G401 (cell line): ENCODE measurements around the gene RHBDD1. TPM values are rescaled to one million over a fixed set of nuclear protein-coding genes. Genes with fewer than 3 reads are reported as not detected.
"Not testable (repeated sequence)": the region's sequence is repeated elsewhere in the genome, so short reads cannot be mapped to it uniquely, and the experiment has no call there.

Experiments
- DNase-seq: peaks from one replicate; pipeline ENCODE4 v3.0.0-alpha.2; 2015; ENCODE audit warnings: low spot score
- in situ Hi-C: cut with HindIII; loops from 2 replicates; pipeline ENCODE4 v1.10.0; 2016; ENCODE audit warnings: low sequenced_read_pairs, mixed read lengths
- total RNA-seq: library from RNA; depleted of rRNA; stranded (reverse); fragments of >200 nt; shearing (Covaris generic); gene quantifications from 2 replicates; pipeline ENCODE4 v1.2.3, GENCODE V29; 2014

RHBDD1 gene
- total RNA-seq, 1 experiment from 2014 or later, result 4.0 TPM

DNA sequence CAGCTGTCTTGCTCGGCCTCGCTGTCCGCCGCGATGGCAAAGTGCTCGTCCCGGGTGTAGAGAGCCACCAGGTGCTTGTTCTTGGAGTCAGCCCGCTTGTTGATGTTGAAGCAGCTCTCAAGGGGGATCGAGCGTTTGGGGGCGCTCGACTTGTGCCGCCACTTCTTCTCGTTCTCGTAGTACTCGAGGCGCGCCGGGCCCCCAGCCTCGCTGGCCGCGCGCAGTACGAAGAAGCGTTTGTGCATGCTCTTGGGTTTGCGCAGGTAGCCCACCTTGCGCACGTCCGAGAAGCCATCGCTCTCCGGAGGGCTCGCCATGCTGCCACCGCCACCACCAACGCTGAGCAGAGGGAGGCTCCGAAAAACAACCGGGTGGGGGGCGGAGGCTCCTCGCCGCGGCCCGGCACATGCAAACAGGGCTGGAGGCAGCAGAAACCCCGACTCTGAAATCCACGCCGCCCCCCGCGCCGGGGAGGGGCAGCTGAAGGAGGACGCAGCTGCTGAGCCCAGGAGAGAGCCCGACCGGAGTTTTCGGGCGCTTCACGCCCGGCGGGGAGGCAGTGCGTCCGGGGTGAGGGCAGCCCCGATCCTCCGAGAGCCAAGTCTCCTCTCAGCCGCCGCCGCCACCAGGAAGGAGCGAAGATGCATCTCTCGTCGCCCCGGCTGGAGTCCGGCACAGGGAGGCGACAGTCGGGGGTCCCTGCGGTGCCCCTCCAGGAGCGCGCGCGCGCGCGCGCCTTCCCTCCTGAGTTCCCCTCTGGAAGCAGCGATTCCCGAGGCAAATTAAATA, 37.2 kb upstream of the RHBDD1 start:
- in situ Hi-C loops, result loop anchor here (25.0 kb wide), 1 partner anchor 311 kb away; no protein-coding TSS in a partner anchor
- DNase-seq, result peak; percentile 80

DNA sequence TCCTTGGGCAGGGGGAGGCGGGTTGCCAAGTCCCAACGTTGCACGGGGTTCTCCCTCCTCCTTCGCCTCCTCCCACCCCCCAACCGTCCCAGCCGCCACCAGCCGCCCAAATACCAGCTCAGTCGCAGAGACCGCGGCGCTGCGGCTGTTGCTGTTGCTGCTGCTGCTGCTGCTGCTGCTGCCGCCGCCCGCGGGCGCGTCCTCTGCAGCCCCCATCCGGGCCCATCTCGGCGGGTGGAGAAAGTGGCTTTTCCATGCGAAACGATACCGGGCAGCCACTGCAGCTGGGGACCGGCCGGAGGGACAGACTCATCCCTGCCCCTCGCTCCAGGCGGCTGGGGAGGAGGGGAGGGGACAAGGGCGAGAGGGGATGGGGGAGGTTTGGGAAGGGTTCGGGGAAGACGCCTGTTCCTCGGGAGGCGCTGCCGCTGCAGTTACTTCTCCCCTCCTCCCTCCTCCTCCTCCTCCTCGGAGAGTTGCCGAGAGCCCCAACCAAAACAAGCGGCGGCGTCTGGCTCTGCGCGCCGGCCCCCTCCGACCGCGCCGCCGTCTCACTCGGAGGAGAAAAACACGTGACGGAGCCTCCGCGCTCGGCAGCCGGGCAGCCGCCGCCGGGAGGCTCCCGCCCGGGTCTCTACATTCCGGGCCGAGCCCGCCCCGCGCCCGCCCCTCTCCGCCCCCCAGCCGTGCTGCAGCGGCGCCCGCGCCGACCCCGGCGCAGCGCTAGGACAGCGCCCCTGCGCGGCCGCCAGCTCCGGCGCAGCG, 36.5 kb upstream of the RHBDD1 start, which contains the start of gene IRS1:
TSS of gene IRS1 (minus strand) at position 610 of the 765 bp plus-strand sequence. CDS start 1,082 bp downstream, outside the sequence.
- in situ Hi-C loops, result loop anchor here (25.0 kb wide), 1 partner anchor 312 kb away; no protein-coding TSS in a partner anchor
- peak; percentile 74 for DNase-seq

DNA sequence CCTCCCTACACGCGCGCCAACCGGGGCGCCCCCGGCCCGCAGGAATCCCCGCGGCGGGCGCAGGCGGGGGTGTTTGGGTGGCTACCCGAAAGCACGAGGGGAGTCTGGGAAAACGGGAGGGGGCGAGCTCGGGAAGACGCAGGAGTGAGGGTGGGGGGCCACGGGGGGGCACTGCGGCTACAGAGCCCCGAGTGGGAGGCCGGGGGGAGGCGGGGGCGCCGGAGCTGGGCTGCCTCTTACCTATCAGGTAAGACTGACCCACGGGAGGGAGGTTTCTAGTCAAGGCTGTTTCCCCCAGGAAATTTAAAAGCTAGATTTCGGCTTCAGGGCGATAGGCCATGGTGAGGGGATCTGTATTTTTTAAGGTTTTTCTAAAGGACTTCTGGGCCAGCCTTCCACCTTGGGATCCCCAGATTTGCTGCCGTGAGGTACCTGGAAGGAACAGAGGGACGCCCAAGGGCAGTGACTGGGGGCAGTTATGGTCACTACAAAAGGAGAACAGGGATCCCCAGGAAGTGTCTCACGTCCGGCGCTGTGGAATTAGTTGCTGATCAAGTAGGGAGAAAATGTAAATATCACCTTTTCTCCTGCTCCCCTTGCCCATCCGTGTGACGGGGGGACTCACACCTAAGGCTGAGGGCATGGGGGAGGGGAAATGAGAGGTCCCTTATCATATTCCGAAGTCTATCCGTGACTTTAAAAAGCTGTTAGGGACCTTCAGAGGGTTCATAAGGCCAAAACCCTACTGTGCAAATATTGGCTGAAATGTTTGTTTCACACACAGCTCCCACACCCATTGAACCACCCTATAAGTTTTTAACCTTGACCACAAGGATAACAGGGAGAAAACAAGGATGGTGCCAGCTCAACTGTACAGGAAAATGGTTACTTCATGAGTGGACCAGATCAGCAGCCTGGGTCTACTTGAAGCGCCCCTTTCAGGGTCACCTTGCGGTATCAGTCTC, 35.6 kb upstream of the RHBDD1 start:
- peak; percentile 54 for DNase-seq
- in situ Hi-C loops, result loop anchor here (25.0 kb wide), 1 partner anchor 313 kb away; no protein-coding TSS in a partner anchor

DNA sequence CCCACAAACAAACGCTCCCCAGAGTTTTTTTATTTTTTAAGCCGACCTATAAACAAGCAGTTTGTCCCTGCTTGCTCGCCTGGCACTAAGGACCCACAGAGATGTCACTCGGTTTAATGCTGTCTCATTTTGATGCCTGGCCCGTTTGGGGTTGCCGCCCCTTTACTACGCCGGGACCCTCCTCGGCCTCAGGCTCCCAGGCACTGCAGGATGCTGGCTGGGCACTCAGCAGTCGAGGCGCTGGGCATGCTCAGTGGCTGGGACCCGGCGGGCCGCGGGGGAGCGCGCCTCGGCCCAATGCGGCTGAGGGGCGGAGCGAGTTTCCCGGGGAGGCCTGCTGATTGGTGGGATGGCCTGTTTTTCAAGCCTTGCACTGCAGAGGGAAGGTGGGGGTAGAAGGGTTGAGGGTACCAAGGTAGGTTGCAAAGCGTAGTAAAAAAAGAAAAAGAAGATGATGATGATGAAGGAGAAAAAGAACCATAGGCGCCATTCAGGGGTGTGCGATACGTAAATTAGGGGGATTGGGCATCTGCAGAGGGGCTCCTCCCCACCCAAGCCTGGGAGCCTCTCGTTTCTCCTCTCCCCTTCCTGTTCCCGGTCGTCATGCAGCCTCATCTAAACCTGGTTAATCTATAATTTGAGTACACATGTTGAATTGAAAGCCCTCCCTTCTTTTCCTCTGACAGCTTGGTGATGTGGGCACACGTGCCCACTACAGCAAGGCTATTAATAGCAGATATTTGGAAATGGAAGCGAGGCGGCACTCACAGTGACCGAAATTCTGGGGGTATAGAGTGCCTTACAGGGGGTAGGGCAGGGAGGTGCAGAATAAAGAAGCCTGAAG, 34.7 kb upstream of the RHBDD1 start:
- peak; percentile 96 for DNase-seq
- in situ Hi-C loops, result no loop called here

DNA sequence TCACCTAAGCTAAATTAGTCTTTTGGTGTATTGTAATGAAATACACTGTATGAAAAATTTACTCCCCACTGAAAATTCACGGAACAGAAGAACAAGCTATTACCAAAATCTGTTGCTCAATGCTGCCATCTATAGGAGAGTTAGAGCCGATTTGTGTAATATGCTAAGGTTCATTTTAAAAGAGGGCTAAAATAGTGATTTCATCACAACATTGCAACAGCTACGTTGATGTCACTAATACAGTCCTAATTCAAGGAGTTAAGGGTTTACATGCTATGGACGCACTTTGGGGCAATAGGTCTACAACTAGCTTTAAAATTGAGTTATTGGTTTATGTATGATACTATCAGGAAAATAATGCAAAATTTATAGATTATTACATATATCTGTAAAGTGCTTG, 33.3 kb upstream of the RHBDD1 start:
- DNase-seq, result peak; percentile 90
- in situ Hi-C loops, result no loop called here

DNA sequence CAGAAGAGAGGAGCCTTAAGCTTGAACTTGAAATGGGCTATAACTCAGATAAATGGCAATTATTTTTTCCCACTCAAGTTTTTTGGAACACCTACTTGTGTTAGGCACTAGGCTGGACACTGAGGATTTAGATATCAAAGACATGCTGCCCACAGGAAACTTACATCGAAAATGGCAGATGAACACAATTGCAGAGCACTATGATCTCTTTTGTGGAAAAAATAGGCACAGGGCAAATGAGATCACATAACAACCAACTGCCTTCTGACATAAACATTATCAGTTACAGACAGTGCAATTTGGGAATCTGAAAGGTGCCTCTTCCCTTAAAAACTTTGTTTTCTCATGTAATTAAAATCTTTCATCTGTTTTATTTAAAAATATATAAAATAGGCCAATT, 32.4 kb upstream of the RHBDD1 start:
- DNase-seq, result no peak
- in situ Hi-C loops, result no loop called here

DNA sequence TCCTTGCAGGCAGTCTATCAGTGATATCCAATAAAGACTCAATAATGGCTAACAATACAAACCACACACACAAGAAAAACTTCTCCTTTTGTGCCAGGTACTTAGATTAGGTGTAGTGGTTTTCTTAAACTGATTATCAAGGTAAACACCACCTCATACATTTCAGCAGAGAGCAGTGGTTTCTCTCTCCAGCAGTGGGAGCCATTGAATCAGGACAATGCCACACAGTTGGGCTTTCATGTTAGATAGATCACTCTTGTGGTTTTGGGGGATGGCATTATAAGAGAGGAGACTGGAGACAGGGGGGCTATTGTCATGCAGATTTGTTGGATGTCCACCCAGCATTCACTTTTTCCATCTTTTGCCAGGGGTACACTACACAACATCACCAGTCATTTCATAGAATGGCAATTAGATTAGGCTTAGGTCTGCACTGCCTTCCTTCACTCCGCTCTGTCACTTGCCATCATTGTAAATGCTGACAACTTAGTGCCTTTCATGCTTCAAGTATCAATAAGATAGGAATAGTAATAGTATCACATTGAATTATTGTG, 22.6 kb upstream of the RHBDD1 start:
- DNase-seq, result no peak
- in situ Hi-C loops, result no loop called here

DNA sequence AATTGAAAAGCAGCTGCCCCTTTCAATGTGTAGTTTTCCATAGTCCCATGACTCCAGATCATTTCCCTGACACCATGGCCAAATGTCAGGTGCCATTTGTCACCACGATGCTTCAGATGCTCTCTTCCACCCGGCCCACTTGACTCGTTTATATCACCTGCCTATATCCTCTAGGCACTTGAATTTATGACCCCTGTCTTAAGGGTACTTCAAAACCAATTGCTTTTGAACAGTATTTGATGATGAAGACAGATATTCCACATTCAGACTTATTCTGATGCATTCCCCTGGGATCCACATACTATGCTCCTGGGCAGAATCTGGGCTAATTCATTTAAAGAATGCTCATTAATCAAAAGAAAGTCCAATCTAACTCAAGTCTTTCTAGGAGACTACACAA, 16.9 kb upstream of the RHBDD1 start:
- in situ Hi-C loops, result no loop called here
- no peak for DNase-seq

DNA sequence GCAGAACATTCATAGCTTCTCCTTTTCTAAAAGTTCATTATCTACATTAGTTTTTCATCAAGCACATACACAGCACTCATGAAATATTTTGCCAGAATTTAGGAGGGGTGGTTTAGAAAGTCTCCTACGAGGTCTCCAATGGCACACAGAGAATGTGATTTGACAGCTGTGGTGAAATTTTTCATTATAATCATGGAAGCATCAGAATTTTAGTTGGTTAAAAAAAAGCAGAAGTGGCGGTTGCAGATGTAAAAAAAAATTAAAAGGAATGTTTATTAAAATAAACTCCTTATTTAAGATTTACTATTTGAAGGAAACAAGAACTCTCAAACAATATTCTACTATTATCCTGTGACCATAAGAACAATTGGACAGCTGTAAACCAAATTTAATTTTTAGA, 10.8 kb upstream of the RHBDD1 start:
- in situ Hi-C loops, result no loop called here

DNA sequence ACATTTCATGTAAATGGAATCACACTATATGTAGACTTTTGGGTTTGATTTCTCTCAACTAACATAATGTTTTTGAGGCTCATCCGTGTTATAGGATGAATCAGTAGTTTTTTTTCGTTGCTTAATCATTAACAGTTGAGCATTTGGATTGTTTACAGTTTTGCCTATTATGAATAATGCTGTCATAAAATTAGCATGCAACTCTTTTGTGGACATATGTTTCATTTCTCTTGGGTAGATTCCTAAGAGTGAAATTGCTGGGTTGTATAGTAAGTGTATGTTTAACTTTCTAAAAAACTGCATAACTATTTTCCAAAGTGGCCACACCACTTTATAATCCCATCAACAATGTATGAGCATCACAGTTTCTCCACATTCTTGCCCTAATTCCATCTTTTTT, 7.7 kb upstream of the RHBDD1 start:
- in situ Hi-C loops, result no loop called here
- DNase-seq, result no peak

More for the DNA sequence above, 10.8 kb upstream of the RHBDD1 start:
- DNase-seq, result no peak

DNA sequence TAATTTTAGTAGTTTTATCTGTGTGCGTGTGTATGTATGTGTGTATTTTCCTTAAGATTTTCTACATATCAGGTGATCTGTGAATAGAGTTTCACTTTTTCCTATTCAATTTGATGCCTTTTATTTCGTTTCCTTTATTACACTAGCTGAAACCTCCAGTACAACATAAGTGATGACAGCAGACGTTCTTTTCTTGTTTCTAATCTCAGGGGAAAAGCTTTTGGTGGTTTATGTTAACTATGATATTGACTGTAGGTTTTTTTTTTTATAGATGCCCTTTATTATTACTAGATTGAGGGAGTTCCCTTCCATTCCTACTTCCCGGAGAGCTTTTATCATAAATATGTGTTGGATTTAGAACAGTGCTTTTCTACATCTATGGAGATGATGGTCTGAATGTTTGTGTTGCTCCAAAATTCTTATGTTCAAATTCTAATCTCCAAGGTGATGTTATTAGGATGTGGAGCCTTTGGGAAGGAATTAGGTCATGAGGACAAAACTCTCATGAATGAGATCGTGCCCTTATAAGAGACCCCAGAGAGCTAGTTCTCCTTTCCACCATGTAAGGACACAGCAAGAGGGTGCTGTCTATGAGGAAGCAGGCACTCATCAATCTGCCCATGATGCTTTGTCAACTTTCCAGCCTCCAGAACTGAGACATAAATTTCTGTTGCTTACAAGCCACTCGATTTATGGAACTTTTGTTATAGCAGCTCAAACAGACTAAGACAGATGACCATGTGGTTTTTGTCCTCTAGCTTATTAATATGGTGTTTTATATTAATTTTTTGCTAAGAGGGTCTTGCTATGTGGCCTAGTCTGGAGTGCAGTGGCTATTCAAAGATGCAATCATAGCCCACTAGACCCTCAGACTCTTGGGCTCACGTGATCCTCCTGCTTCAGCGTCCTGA, 5.9 kb upstream of the RHBDD1 start:
- DNase-seq, result no peak
- in situ Hi-C loops, result no loop called here

DNA sequence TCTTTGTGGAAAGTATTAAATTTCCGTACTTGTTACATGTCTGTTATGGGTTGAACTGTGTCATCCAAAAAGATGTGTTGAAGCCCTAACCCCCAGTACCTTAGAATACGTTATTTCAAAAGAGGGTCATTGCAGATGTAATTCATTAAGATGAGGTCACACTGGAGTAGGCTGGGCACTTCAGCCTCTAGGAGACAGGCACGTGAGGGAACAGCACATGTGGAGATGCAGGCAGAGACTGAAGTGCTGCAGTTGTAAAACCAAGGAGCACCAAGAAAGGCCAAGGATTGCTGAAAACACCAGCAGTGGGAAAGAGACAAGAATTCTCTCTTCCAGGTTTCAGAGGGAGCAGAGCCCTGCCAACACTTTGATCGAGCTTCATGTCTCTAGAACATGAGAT, 4.6 kb upstream of the RHBDD1 start:
- in situ Hi-C loops, result no loop called here
- no peak for DNase-seq

DNA sequence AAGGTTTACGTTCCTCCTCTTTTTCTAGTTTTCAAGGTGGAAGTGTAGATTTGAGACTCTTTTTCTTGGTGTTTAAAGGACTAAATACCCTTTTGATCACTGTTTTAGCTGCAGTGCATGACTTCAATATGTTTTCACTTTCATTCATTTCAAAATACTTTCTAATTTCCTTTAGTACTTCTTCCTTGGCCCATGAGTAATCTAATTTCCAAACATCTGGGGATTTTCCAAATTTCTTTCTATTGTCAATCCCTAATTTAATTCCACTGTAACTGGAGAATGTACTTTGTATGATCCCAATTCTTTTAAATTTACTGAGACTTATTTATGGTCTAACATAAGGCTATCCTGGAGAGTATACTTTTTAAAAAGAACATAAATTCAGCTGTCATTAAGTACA, 3.8 kb upstream of the RHBDD1 start:
- DNase-seq, result no peak
- in situ Hi-C loops, result no loop called here

DNA sequence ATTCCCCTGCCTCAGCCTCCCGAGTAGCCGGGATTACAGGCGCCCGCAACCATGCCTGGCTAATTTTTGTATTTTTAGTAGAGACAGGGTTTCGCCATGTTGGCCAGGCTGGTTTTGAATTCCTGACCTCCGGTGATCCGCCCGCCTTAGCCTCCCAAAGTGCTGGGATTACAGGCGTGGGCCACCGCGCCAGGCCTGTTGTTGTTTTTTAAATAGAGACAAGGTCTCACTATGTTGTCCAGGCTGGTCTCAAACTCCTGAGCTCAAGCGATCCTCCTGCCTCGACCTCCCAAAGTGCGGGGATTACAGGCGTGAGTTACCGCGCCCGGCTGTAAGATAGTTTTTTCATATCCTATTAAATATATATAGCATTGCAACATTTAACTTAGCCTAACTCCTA, 974 bp upstream of the RHBDD1 start:
- DNase-seq, in situ Hi-C loops: not testable (repeated sequence)

DNA sequence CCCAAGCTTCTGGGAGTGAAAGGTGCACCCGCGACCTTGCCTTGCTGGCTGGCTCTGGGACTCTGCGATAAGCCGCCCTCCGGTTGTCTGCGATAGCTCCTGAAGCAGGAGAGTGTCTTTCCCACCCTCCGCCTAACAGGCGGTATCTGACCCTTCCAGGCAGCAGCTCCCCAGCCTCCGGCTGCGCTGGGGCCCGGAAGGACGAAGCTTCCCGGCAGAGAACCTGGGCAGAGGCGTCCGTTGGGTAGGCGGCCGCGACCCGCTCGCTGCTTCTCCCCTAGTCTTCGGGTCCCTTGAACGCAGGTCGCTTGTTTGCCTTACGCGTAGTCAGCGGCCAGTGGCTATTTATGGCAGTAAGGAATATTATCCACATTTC, 446 bp upstream of the RHBDD1 start:
- in situ Hi-C loops, result no loop called here
- no peak for DNase-seq

DNA sequence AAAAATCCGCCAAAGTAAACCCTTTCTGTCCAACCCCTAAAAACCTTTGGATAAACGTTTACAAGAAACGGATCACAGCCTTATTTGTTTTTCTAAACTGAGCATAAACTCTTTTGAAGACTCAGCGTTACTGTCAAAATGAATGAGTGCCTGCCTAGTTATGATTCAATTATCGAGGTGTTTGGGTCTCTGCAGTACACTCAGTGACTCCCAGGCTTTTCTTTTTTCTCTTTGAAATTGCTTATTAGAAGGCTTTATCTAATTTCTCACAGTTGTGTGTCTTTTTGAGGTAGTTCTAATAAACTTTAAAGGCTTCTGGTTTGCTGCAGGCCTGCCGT, 663 bp downstream of the RHBDD1 start:
- no peak for DNase-seq
- in situ Hi-C loops, result no loop called here

DNA sequence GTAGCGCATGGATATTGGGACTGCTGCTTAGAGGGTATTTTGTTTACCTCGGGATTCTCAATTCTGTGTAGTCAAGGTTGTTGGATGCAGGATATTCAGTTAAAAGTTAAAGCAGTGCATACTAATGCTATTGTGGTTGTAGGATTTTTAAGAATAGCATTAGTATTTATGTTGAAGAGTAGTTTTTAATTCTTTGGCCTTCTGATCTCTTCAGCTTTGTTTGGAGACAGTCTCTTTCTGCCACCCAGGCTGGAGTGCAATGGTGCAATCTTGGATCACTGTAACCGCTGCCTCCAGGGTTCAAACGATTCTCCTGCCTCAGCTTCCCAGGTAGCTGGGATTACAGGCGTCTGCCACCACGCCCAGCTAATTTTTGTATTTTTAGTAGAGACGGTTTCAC, 1.5 kb downstream of the RHBDD1 start:
- in situ Hi-C loops, result no loop called here
- DNase-seq, result no peak
